ENCODE measurements around the gene THOC2. TPM values are rescaled to one million over a fixed set of nuclear protein-coding genes. Genes with fewer than 3 reads are reported as not detected.

The THOC2 gene
- total RNA-seq, 1 experiment from 2014 or later: 33.1 TPM

GRCh38 chrX:123570011-123570590 is 162.8 kb downstream of the THOC2 start:
- DNase-seq (ENCODE audit: low spot score): no peak

- DNase-seq (ENCODE audit: low spot score): no peak
Measured at GRCh38 chrX:123563167-123563566, 169.7 kb downstream of the THOC2 start.

- no peak for DNase-seq (ENCODE audit: low spot score)
Measured at GRCh38 chrX:123562342-123563146, 170.3 kb downstream of the THOC2 start.

GRCh38 chrX:123561439-123562215 is 171.2 kb downstream of the THOC2 start:
- no peak for DNase-seq (ENCODE audit: low spot score)

- no peak for DNase-seq (ENCODE audit: low spot score)
Measured at GRCh38 chrX:123550829-123551228, 182.0 kb downstream of the THOC2 start.

Other genes starting within 250 kb of the THOC2 start
- 13.3 and 13.8 TPM in 2 replicates for gene XIAP, start 127.0 kb upstream of the THOC2 start, total RNA-seq (2014; rRNA removed; shearing (Covaris generic))
- 40.9 and 42.8 TPM in 2 replicates for gene STAG2, start 228.7 kb upstream of the THOC2 start, total RNA-seq (2014; rRNA removed; shearing (Covaris generic))

All from A172 (cell line).